Peyer's patch (tissue), 4 donors: ENCODE data around the gene GDF11.

Source experiments
- CTCF ChIP-seq, 6 experiments: fragments of 450-650 bp in 4 of 6; fragments of 200-600 bp in 2 of 6; sonication (generic) in 1 of 6; IDR thresholded peaks; one replicate each; pipeline ENCODE4 v1.5.1; 2017 to 2019; ENCODE audit warnings: antibody characterized with exemption in 6 of 6, mild to moderate bottlenecking in 3 of 6, moderate library complexity in 1 of 6
- POLR2A ChIP-seq, 2 donors: fragments of 450-650 bp; IDR thresholded peaks; one replicate each; pipeline ENCODE4 v1.5.1; 2017; ENCODE audit warnings: antibody characterized with exemption in 2 of 2, mild to moderate bottlenecking in 2 of 2, moderate library complexity in 2 of 2

GRCh38 chr12:55697686-55698085, 45.2 kb upstream of the GDF11 start:
- TF ChIP-seq CTCF (IDR thresholded peaks at IDR 0.05) (no peak), POLR2A (IDR thresholded peaks at IDR 0.05) (no peak)
